Calu3 (cell line): ENCODE measurements around the gene RASL10B. TPM values are rescaled to one million over a fixed set of nuclear protein-coding genes. Genes with fewer than 3 reads are reported as not detected.

Source experiments
- BruUV-seq: library from RNA; stranded (reverse); fragments of 400-500 nt; replicated peaks from 2 replicates; lab custom pipeline; 2021; lab: Mats Ljungman, UMichigan
- CTCF ChIA-PET: fragments of 300-600 bp; sonication (Branson Sonifier 250); formaldehyde crosslinking; loops from one replicate; lab custom pipeline; 2022; ENCODE audit warnings: antibody characterized with exemption; lab: Charles Lee
- DNase-seq: peaks from one replicate; pipeline ENCODE4 v3.0.0; 2022
- H3K27ac Mint-ChIP-seq: one replicate; pipeline ENCODE4 v1.8.0; 2022; ENCODE audit warnings: mixed read lengths; ENCODE audit not compliant: unreplicated experiment
- H3K27me3 Mint-ChIP-seq: one replicate; pipeline ENCODE4 v1.8.0; 2022; ENCODE audit warnings: mixed read lengths; ENCODE audit not compliant: unreplicated experiment
- H3K36me3 Mint-ChIP-seq: one replicate; pipeline ENCODE4 v1.8.0; 2022; ENCODE audit warnings: mild to moderate bottlenecking, moderate library complexity, mixed read lengths; ENCODE audit not compliant: insufficient read depth, unreplicated experiment
- H3K4me1 Mint-ChIP-seq: one replicate; pipeline ENCODE4 v1.8.0; 2022; ENCODE audit warnings: mild to moderate bottlenecking, low read depth, mixed read lengths; ENCODE audit not compliant: unreplicated experiment
- H3K4me3 Mint-ChIP-seq: one replicate; pipeline ENCODE4 v1.8.0; 2022; ENCODE audit warnings: mild to moderate bottlenecking, low read depth, moderate library complexity, mixed read lengths; ENCODE audit not compliant: unreplicated experiment
- H3K9me3 Mint-ChIP-seq: one replicate; pipeline ENCODE4 v1.8.0; 2022; ENCODE audit warnings: low read depth, mixed read lengths; ENCODE audit not compliant: unreplicated experiment
- intact Hi-C: fragments of 100-400 bp; cut with micrococcal nuclease; formaldehyde crosslinking; loops from one replicate; pipeline ENCODE4 v1.10.0; 2022; ENCODE audit not compliant: unreplicated experiment
- total RNA-seq: library from RNA; stranded (reverse); gene quantifications from 2 replicates; pipeline ENCODE4 v1.2.3, GENCODE V29; 2022
- TF ChIP-seq, protein P1 (sequence below): fragments of 200-600 bp; IDR thresholded peaks from one replicate; pipeline ENCODE4 v1.8.0; 2022; ENCODE audit warnings: antibody characterized with exemption; ENCODE audit not compliant: unreplicated experiment

Gene RASL10B
- total RNA-seq, 1 experiment from 2014 or later, result 1.4 TPM

- Mint-ChIP-seq H3K4me1 (no peaks in the 10 kb centered on the region), H3K27me3 (peaks cover 78% of the 10 kb centered on the region), H3K9me3 (no peaks in the 10 kb centered on the region), H3K27ac (no peak overlapping the region), H3K4me3 (no peak overlapping the region), H3K36me3 (no peaks in the 10 kb centered on the region)
- DNase-seq, result no peak
- BruUV-seq, result no TSS peak
- TF ChIP-seq, protein P1, sequence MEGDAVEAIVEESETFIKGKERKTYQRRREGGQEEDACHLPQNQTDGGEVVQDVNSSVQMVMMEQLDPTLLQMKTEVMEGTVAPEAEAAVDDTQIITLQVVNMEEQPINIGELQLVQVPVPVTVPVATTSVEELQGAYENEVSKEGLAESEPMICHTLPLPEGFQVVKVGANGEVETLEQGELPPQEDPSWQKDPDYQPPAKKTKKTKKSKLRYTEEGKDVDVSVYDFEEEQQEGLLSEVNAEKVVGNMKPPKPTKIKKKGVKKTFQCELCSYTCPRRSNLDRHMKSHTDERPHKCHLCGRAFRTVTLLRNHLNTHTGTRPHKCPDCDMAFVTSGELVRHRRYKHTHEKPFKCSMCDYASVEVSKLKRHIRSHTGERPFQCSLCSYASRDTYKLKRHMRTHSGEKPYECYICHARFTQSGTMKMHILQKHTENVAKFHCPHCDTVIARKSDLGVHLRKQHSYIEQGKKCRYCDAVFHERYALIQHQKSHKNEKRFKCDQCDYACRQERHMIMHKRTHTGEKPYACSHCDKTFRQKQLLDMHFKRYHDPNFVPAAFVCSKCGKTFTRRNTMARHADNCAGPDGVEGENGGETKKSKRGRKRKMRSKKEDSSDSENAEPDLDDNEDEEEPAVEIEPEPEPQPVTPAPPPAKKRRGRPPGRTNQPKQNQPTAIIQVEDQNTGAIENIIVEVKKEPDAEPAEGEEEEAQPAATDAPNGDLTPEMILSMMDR, result no peak
- CTCF ChIA-PET, result no interaction called here
- intact Hi-C loops, result loop anchor here (10.0 kb wide), 1 partner anchor 428 kb away; no protein-coding TSS in a partner anchor
Measured at GRCh38 chr17:35742496-35742895, 11.1 kb downstream of the RASL10B start.

- Mint-ChIP-seq H3K36me3 (no peaks in the 10 kb centered on the region), H3K9me3 (no peaks in the 10 kb centered on the region), H3K4me1 (no peaks in the 10 kb centered on the region), H3K27me3 (peaks cover 78% of the 10 kb centered on the region), H3K27ac (no peak overlapping the region), H3K4me3 (no peak overlapping the region)
- no peak for DNase-seq
- BruUV-seq, result no TSS peak
- intact Hi-C loops, result loop anchor here (10.0 kb wide), 1 partner anchor 428 kb away; no protein-coding TSS in a partner anchor
- TF ChIP-seq, protein P1, result no peak
- CTCF ChIA-PET, result no interaction called here
Measured at GRCh38 chr17:35742896-35743477, 11.5 kb downstream of the RASL10B start.

DNA sequence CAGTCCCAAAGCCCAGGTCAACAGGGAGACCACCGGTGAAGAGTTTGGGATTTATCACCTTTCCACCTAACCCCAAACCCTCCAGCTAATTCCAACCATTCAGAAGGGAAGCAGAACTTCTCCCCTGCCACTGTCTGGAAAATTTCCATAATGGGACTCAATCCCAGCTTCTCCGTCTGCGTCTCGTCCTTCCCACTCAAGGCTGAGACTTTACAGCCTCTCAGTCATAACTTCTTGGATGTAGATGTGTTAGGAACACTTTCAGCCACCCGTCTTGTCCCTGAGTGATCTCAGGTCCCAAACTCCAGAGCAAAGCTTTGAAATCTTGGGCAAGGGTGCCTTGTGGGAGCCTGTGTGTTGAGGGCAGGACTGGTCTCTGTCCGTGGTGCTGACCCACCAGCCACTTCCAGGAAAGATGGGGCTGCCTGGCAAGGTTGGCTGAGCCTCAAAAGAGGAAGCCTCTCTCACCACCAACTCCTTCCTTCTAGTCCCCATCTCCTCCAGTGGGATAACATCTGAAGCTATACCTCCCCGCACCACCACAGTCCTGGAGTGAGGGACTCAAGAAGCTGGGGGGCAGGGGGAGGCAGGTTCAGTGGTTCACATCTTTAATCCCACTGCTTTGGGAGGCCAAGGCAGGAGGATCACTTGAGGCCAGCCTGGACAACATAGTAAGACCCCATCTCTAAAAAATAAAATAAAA, 12.3 kb downstream of the RASL10B start:
- Mint-ChIP-seq H3K36me3 (no peaks in the 10 kb centered on the region), H3K4me3 (no peak overlapping the region), H3K4me1 (no peaks in the 10 kb centered on the region), H3K27me3 (peaks cover 82% of the 10 kb centered on the region), H3K9me3 (no peaks in the 10 kb centered on the region), H3K27ac (no peak overlapping the region)
- intact Hi-C loops, result loop anchor here (10.0 kb wide), 1 partner anchor 429 kb away; no protein-coding TSS in a partner anchor
- CTCF ChIA-PET, result no interaction called here
- TF ChIP-seq, protein P1, result no peak
- DNase-seq, result peak; percentile 30
- BruUV-seq, result no TSS peak

- no peak for DNase-seq
- H3K36me3 Mint-ChIP-seq, result no peaks in the 10 kb centered on the region
Measured at GRCh38 chr17:35744830-35745229, 13.4 kb downstream of the RASL10B start.

More at GRCh38 chr17:35744830-35745229, 13.4 kb downstream of the RASL10B start:
- no TSS peak for BruUV-seq
- H3K27ac Mint-ChIP-seq, result no peak overlapping the region
- intact Hi-C loops, result loop anchor here (5.0 to 10.0 kb wide), 2 partner anchors 430 to 573 kb away; no protein-coding TSS in a partner anchor
- H3K9me3 Mint-ChIP-seq, result no peaks in the 10 kb centered on the region
- CTCF ChIA-PET, result no interaction called here
- H3K4me1 Mint-ChIP-seq, result no peaks in the 10 kb centered on the region
- H3K4me3 Mint-ChIP-seq, result no peak overlapping the region
- TF ChIP-seq, protein P1, result no peak
- H3K27me3 Mint-ChIP-seq, result peaks cover 82% of the 10 kb centered on the region
